Heart left ventricle (tissue), 13 donors: ENCODE results near the gene ITGB4.

ENCODE experiments used
- POLR2A ChIP-seq, 2 donors: fragments of 450-650 bp; IDR thresholded peaks; one replicate each; pipeline ENCODE4 v1.6.1; 2017; ENCODE audit warnings: antibody characterized with exemption in 2 of 2, mild to moderate bottlenecking in 2 of 2, moderate library complexity in 2 of 2
- TF ChIP-seq, protein P1 (sequence below), 12 donors: fragments of 200-600 bp; sonication (generic) in 4 of 12; IDR thresholded peaks; one replicate each; pipeline versions ENCODE4 v1.5.0 to v1.8.0; 2018 to 2022; ENCODE audit warnings: antibody characterized with exemption in 12 of 12, mild to moderate bottlenecking in 5 of 12
- donor health status: ischemic (EF 13 %, LVEDD 7.1; RV severe dilation, severe dysfunction).
- donor health status: DM: no; HTN: yes; CAD: no.
- donor health status: DM: no; HTN: no; CAD: no.
- donor health status: ischemic (EF 25% LVEDD 6.9; RV normal size, moderate dysfunction).
- donor health status: ischemic (EF 25% LVEDD 5.7; RV mildly dilated, moderate dysfunction).
- donor health status: ischemic (EF 35%, LVEDD 5.7; RV mildly dilated, moderate dysfunction).
- donor health status: nonischemic (EF 11% LVEDD 7.7; RV severe dilation, severe dysfunction).
- donor health status: DM: yes; HTN: yes; CAD: no.
- donor health status: PGD.
- donor health status: ischemic (EF 29% LVEDD 5.4; RV normal size, mild dysfunction).
- donor health status: nonischemic (EF 23%, LVEDD 6.1; RV moderate dilation, normal function).

- TF ChIP-seq, protein P1, sequence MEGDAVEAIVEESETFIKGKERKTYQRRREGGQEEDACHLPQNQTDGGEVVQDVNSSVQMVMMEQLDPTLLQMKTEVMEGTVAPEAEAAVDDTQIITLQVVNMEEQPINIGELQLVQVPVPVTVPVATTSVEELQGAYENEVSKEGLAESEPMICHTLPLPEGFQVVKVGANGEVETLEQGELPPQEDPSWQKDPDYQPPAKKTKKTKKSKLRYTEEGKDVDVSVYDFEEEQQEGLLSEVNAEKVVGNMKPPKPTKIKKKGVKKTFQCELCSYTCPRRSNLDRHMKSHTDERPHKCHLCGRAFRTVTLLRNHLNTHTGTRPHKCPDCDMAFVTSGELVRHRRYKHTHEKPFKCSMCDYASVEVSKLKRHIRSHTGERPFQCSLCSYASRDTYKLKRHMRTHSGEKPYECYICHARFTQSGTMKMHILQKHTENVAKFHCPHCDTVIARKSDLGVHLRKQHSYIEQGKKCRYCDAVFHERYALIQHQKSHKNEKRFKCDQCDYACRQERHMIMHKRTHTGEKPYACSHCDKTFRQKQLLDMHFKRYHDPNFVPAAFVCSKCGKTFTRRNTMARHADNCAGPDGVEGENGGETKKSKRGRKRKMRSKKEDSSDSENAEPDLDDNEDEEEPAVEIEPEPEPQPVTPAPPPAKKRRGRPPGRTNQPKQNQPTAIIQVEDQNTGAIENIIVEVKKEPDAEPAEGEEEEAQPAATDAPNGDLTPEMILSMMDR (IDR thresholded peaks at IDR 0.05), result no peak
- TF ChIP-seq POLR2A (IDR thresholded peaks at IDR 0.05), result no peak
Measured at GRCh38 chr17:75685499-75685898, 35.8 kb upstream of the ITGB4 start.
